Naive thymus-derived CD8-positive, alpha-beta T cell (primary cell): Measurements from ENCODE around the gene ME2. TPM values are rescaled to one million over a fixed set of nuclear protein-coding genes. Genes with fewer than 3 reads are reported as not detected.

Experiments
- ATAC-seq, 2 donors: fragments of 150-1000 bp; cut with Tn5 transposase in 1 of 2; sonication (Bioruptor Pico), chemical (Tn5 transposase) in 1 of 2; 1 replicate in 1 of 2; 2 replicates in 1 of 2; pipeline ENCODE4 v1.10.0; 2021; ENCODE audit warnings: mild to moderate bottlenecking in 2 of 2, moderate library complexity in 2 of 2
- POLR2A ChIA-PET: fragments of 350-600 bp; sonication (Branson Sonifier 250); formaldehyde crosslinking; loops from one replicate; lab custom pipeline; 2021; ENCODE audit warnings: antibody characterized with exemption; lab: Charles Lee
- DNase-seq, 10 donors: peaks; one replicate each; pipeline versions ENCODE4 v3.0.0 to v3.0.0-alpha.2; 2020 to 2022
- H3K27ac Mint-ChIP-seq, 10 donors: one replicate each; pipeline ENCODE4 v1.8.0; 2020 to 2022; ENCODE audit warnings: mild to moderate bottlenecking in 10 of 10, mixed read lengths in 10 of 10, moderate library complexity in 4 of 10, inconsistent platforms in 1 of 10
- H3K27me3 Mint-ChIP-seq, 5 donors: one replicate each; pipeline ENCODE4 v1.8.0; 2021 to 2022; ENCODE audit warnings: mixed read lengths in 5 of 5
- H3K36me3 Mint-ChIP-seq, 3 donors: one replicate each; pipeline ENCODE4 v1.8.0; 2020 to 2022; ENCODE audit warnings: mixed read lengths in 3 of 3, mild to moderate bottlenecking in 2 of 3, inconsistent platforms in 1 of 3
- H3K4me1 Mint-ChIP-seq, 4 donors: one replicate each; pipeline ENCODE4 v1.8.0; 2021 to 2022; ENCODE audit warnings: mixed read lengths in 4 of 4
- H3K4me3 Mint-ChIP-seq, 10 donors: one replicate each; pipeline ENCODE4 v1.8.0; 2020 to 2022; ENCODE audit warnings: mild to moderate bottlenecking in 10 of 10, mixed read lengths in 10 of 10, moderate library complexity in 6 of 10, inconsistent platforms in 1 of 10
- H3K9me3 Mint-ChIP-seq, 9 donors: one replicate each; pipeline ENCODE4 v1.8.0; 2020 to 2022; ENCODE audit warnings: mixed read lengths in 9 of 9, mild to moderate bottlenecking in 3 of 9, inconsistent platforms in 1 of 9, moderate library complexity in 1 of 9
- polyA plus RNA-seq, 3 donors: library from polyadenylated mRNA; unstranded; fragments of 300-500 nt; fragmentation: Illumina TruSeq; gene quantifications; one replicate each; pipeline ENCODE4 v1.2.3, GENCODE V29; 2021
- total RNA-seq, 8 experiments: library from RNA in 2 of 8; stranded (reverse) in 2 of 8; gene quantifications; one replicate each; pipeline ENCODE4 v1.2.3 and lab custom pipeline; 2021 to 2026

ME2 gene
- total and polyA plus RNA-seq, 5 experiments from 2014 or later = 38.1 to 52.3 (median 42.0) TPM

GRCh38 chr18:50896093-50896492 is 17.2 kb downstream of the ME2 start:
- H3K36me3 Mint-ChIP-seq = peaks cover 12 to 55% (median 35%) of the 10 kb centered on the region in 3 donors
- peaks cover 0 to 1% (median 0%) of the 10 kb centered on the region in 9 donors for H3K9me3 Mint-ChIP-seq
- ATAC-seq (no peak), DNase-seq (no peak)
- POLR2A ChIA-PET = no interaction called here
- peaks cover 10 to 31% (median 19%) of the 10 kb centered on the region in 4 donors for H3K4me1 Mint-ChIP-seq
- peak overlapping the region in 3 of 10 donors; percentile 3 to 57 (median 11) for H3K27ac Mint-ChIP-seq
- no peak overlapping the region for H3K4me3 Mint-ChIP-seq
- no peaks in the 10 kb centered on the region for H3K27me3 Mint-ChIP-seq

- POLR2A ChIA-PET = interaction anchor here (0.8 kb wide), 1 partner anchor 110 kb away, joined by 3 read pairs; no protein-coding TSS in a partner anchor
These were observed 20.0 kb downstream of the ME2 start for GRCh38 chr18:50898919-50899318.

GRCh38 chr18:50902797-50903196 is 23.9 kb downstream of the ME2 start:
- Mint-ChIP-seq H3K27ac (peak overlapping the region in 1 of 10 donors; percentile 3), H3K36me3 (peaks cover 21 to 64% (median 39%) of the 10 kb centered on the region in 3 donors), H3K4me1 (peaks cover 10 to 22% (median 15%) of the 10 kb centered on the region in 4 donors), H3K27me3 (no peaks in the 10 kb centered on the region), H3K4me3 (no peak overlapping the region), H3K9me3 (peaks cover 0 to 3% (median 0%) of the 10 kb centered on the region in 9 donors)
- DNase-seq = no peak
- no peak for ATAC-seq
- POLR2A ChIA-PET = no interaction called here

More at GRCh38 chr18:50898919-50899318, 20.0 kb downstream of the ME2 start:
- ATAC-seq (no peak), DNase-seq (no peak)
- Mint-ChIP-seq H3K27ac (peak overlapping the region in 3 of 10 donors; percentile 31 to 74 (median 37)), H3K4me1 (peaks cover 15 to 20% (median 17%) of the 10 kb centered on the region in 4 donors), H3K27me3 (no peaks in the 10 kb centered on the region), H3K4me3 (no peak overlapping the region), H3K9me3 (peaks cover 0 to 1% (median 0%) of the 10 kb centered on the region in 9 donors), H3K36me3 (peaks cover 12 to 66% (median 34%) of the 10 kb centered on the region in 3 donors)

- POLR2A ChIA-PET = no interaction called here
- no peak for DNase-seq
- H3K4me1 Mint-ChIP-seq = peaks cover 9 to 28% (median 17%) of the 10 kb centered on the region in 4 donors
- peak overlapping the region in 1 of 10 donors; percentile 15 for H3K27ac Mint-ChIP-seq
- H3K9me3 Mint-ChIP-seq = peaks cover 0 to 3% (median 0%) of the 10 kb centered on the region in 9 donors
- no peak for ATAC-seq
- no peaks in the 10 kb centered on the region for H3K27me3 Mint-ChIP-seq
- peaks cover 13 to 73% (median 42%) of the 10 kb centered on the region in 3 donors for H3K36me3 Mint-ChIP-seq
- no peak overlapping the region for H3K4me3 Mint-ChIP-seq
These were observed 27.9 kb downstream of the ME2 start for GRCh38 chr18:50906843-50907242.

- Mint-ChIP-seq H3K27me3 (no peaks in the 10 kb centered on the region), H3K36me3 (peaks cover 13 to 87% (median 54%) of the 10 kb centered on the region in 3 donors), H3K27ac (peak overlapping the region in 6 of 10 donors; percentile 4 to 48 (median 20)), H3K4me1 (peaks cover 9 to 22% (median 17%) of the 10 kb centered on the region in 4 donors), H3K4me3 (no peak overlapping the region), H3K9me3 (peaks cover 0 to 3% (median 0%) of the 10 kb centered on the region in 9 donors)
- no peak for ATAC-seq
- no peak for DNase-seq
- POLR2A ChIA-PET = no interaction called here
These were observed 30.3 kb downstream of the ME2 start for GRCh38 chr18:50909261-50909660.

GRCh38 chr18:50911006-50911405 is 32.1 kb downstream of the ME2 start:
- POLR2A ChIA-PET = no interaction called here
- H3K4me1 Mint-ChIP-seq = peaks cover 11 to 21% (median 17%) of the 10 kb centered on the region in 4 donors
- H3K27me3 Mint-ChIP-seq = no peaks in the 10 kb centered on the region
- ATAC-seq (no peak), DNase-seq (no peak)
- H3K4me3 Mint-ChIP-seq = no peak overlapping the region
- H3K27ac Mint-ChIP-seq = peak overlapping the region in 4 of 10 donors; percentile 4 to 46 (median 10)
- peaks cover 5 to 87% (median 44%) of the 10 kb centered on the region in 3 donors for H3K36me3 Mint-ChIP-seq
- peaks cover 0 to 3% (median 0%) of the 10 kb centered on the region in 9 donors for H3K9me3 Mint-ChIP-seq

- H3K27me3 Mint-ChIP-seq = no peaks in the 10 kb centered on the region
- peaks cover 2 to 5% (median 4%) of the 10 kb centered on the region in 4 donors for H3K4me1 Mint-ChIP-seq
- DNase-seq (no peak), ATAC-seq (no peak)
- peak overlapping the region in 2 of 10 donors; percentile 8 to 22 for H3K27ac Mint-ChIP-seq
- POLR2A ChIA-PET = no interaction called here
- H3K4me3 Mint-ChIP-seq = no peak overlapping the region
- H3K9me3 Mint-ChIP-seq = no peaks in the 10 kb centered on the region
- peaks cover 14 to 83% (median 30%) of the 10 kb centered on the region in 3 donors for H3K36me3 Mint-ChIP-seq
These were observed 38.1 kb downstream of the ME2 start for GRCh38 chr18:50917021-50917420.

- Mint-ChIP-seq H3K27me3 (no peaks in the 10 kb centered on the region), H3K4me1 (peaks cover 2 to 5% (median 4%) of the 10 kb centered on the region in 4 donors), H3K27ac (peak overlapping the region in 3 of 10 donors; percentile 4 to 60 (median 17)), H3K4me3 (no peak overlapping the region), H3K36me3 (peaks cover 14 to 86% (median 35%) of the 10 kb centered on the region in 3 donors), H3K9me3 (no peaks in the 10 kb centered on the region)
- ATAC-seq (no peak), DNase-seq (no peak)
- POLR2A ChIA-PET = interaction anchor here (0.6 kb wide), 1 partner anchor 43 kb away, joined by 5 read pairs; no protein-coding TSS in a partner anchor
These were observed 39.2 kb downstream of the ME2 start for GRCh38 chr18:50918153-50918552.

- ATAC-seq = no peak
- Mint-ChIP-seq H3K27ac (no peak overlapping the region), H3K4me1 (no peaks in the 10 kb centered on the region), H3K27me3 (no peaks in the 10 kb centered on the region), H3K9me3 (peaks cover 0 to 9% (median 2%) of the 10 kb centered on the region in 9 donors), H3K4me3 (no peak overlapping the region), H3K36me3 (peaks cover 17 to 93% (median 51%) of the 10 kb centered on the region in 3 donors)
- DNase-seq = no peak
- POLR2A ChIA-PET = no interaction called here
These were observed 45.5 kb downstream of the ME2 start for GRCh38 chr18:50924372-50924771.

- DNase-seq = no peak
- Mint-ChIP-seq H3K4me3 (no peak overlapping the region), H3K4me1 (no peaks in the 10 kb centered on the region), H3K27ac (no peak overlapping the region), H3K36me3 (peaks cover 15 to 83% (median 48%) of the 10 kb centered on the region in 3 donors), H3K27me3 (no peaks in the 10 kb centered on the region), H3K9me3 (peaks cover 0 to 9% (median 2%) of the 10 kb centered on the region in 9 donors)
- POLR2A ChIA-PET = no interaction called here
- ATAC-seq = no peak
These were observed 47.6 kb downstream of the ME2 start for GRCh38 chr18:50926521-50926920.

GRCh38 chr18:50928551-50928950 is 49.6 kb downstream of the ME2 start:
- H3K9me3 Mint-ChIP-seq = peaks cover 0 to 9% (median 2%) of the 10 kb centered on the region in 9 donors
- no peaks in the 10 kb centered on the region for H3K4me1 Mint-ChIP-seq
- POLR2A ChIA-PET = interaction anchor here (0.7 kb wide), 1 partner anchor 41 kb away, joined by 3 read pairs; no protein-coding TSS in a partner anchor
- no peak overlapping the region for H3K27ac Mint-ChIP-seq
- DNase-seq = no peak
- no peak for ATAC-seq
- H3K36me3 Mint-ChIP-seq = peaks cover 14 to 79% (median 38%) of the 10 kb centered on the region in 3 donors
- no peaks in the 10 kb centered on the region for H3K27me3 Mint-ChIP-seq
- no peak overlapping the region for H3K4me3 Mint-ChIP-seq

- peaks cover 0 to 8% (median 0%) of the 10 kb centered on the region in 4 donors for H3K4me1 Mint-ChIP-seq
- no peak for DNase-seq
- no peak overlapping the region for H3K27ac Mint-ChIP-seq
- no peak overlapping the region for H3K4me3 Mint-ChIP-seq
- no peaks in the 10 kb centered on the region for H3K27me3 Mint-ChIP-seq
- ATAC-seq = no peak
- POLR2A ChIA-PET = interaction anchor here (0.9 kb wide), 1 partner anchor 18 kb away, joined by 7 read pairs; no protein-coding TSS in a partner anchor
- peaks cover 0 to 65% (median 3%) of the 10 kb centered on the region in 3 donors for H3K36me3 Mint-ChIP-seq
- no peaks in the 10 kb centered on the region for H3K9me3 Mint-ChIP-seq
These were observed 54.8 kb downstream of the ME2 start for GRCh38 chr18:50933684-50934083.

- Mint-ChIP-seq H3K27ac (peak overlapping the region in 4 of 10 donors; percentile 7 to 77 (median 42)), H3K4me3 (no peak overlapping the region), H3K36me3 (peaks cover 0 to 64% (median 3%) of the 10 kb centered on the region in 3 donors), H3K9me3 (no peaks in the 10 kb centered on the region), H3K27me3 (no peaks in the 10 kb centered on the region), H3K4me1 (peaks cover 0 to 8% (median under 1%) of the 10 kb centered on the region in 4 donors)
- POLR2A ChIA-PET = interaction anchor here (0.6 kb wide), 1 partner anchor 95 kb away, joined by 4 read pairs; the partner anchor contains the start of gene SMAD4
- no peak for DNase-seq
- ATAC-seq = no peak
These were observed 55.8 kb downstream of the ME2 start for GRCh38 chr18:50934545-50935211.
